Measurements from ENCODE around the gene RBM47.
"Not testable (repeated sequence)": the region's sequence is repeated elsewhere in the genome, so short reads cannot be mapped to it uniquely, and the experiment has no call there.

The RBM47 gene

GRCh38 chr4:40523581-40523980 is 106.1 kb downstream of the RBM47 start:
- Histone ChIP-seq H3K4me1 (ENCODE audit: control insufficient read depth in 1 of 2, insufficient read depth in 2 of 2, low read length in 2 of 2) (peaks cover 0 to 4% of the 10 kb centered on the region in 2 donors), H3K27me3 (ENCODE audit: low read depth, low read length) (no peaks in the 10 kb centered on the region), H3K9me3 (ENCODE audit: control insufficient read depth in 1 of 2, low read length in 2 of 2) (no peaks in the 10 kb centered on the region), H3K36me3 (ENCODE audit: control insufficient read depth in 1 of 2, insufficient read depth in 2 of 2, low read length in 2 of 2) (no peaks in the 10 kb centered on the region), H3K27ac (ENCODE audit: low read length) (no peak overlapping the region), H3K4me3 (ENCODE audit: low read depth in 1 of 2, low read length in 2 of 2) (no peak overlapping the region)

GRCh38 chr4:40521957-40522356 is 107.7 kb downstream of the RBM47 start:
- Histone ChIP-seq H3K27ac (ENCODE audit: low read length) (no peak overlapping the region), H3K36me3 (ENCODE audit: control insufficient read depth in 1 of 2, insufficient read depth in 2 of 2, low read length in 2 of 2) (no peaks in the 10 kb centered on the region), H3K27me3 (ENCODE audit: low read depth, low read length) (no peaks in the 10 kb centered on the region), H3K9me3 (ENCODE audit: control insufficient read depth in 1 of 2, low read length in 2 of 2) (no peaks in the 10 kb centered on the region), H3K4me3 (ENCODE audit: low read depth in 1 of 2, low read length in 2 of 2) (no peak overlapping the region), H3K4me1 (ENCODE audit: control insufficient read depth in 1 of 2, insufficient read depth in 2 of 2, low read length in 2 of 2) (peaks cover 0 to 4% of the 10 kb centered on the region in 2 donors)

GRCh38 chr4:40520533-40520932 is 109.1 kb downstream of the RBM47 start:
- H3K9me3 ChIP-seq (ENCODE audit: control insufficient read depth in 1 of 2, low read length in 2 of 2) = no peaks in the 10 kb centered on the region
- H3K4me1 ChIP-seq (ENCODE audit: control insufficient read depth in 1 of 2, insufficient read depth in 2 of 2, low read length in 2 of 2) = peaks cover 0 to 1% of the 10 kb centered on the region in 2 donors
- H3K36me3 ChIP-seq (ENCODE audit: control insufficient read depth in 1 of 2, insufficient read depth in 2 of 2, low read length in 2 of 2) = no peaks in the 10 kb centered on the region
- no peak overlapping the region for H3K27ac ChIP-seq (ENCODE audit: low read length)
- no peaks in the 10 kb centered on the region for H3K27me3 ChIP-seq (ENCODE audit: low read depth, low read length)
- H3K4me3 ChIP-seq (ENCODE audit: low read depth in 1 of 2, low read length in 2 of 2) = no peak overlapping the region

GRCh38 chr4:40517081-40517480 is 112.6 kb downstream of the RBM47 start:
- not testable (repeated sequence) for H3K36me3 ChIP-seq (ENCODE audit: control insufficient read depth in 1 of 2, insufficient read depth in 2 of 2, low read length in 2 of 2); H3K9me3 ChIP-seq (ENCODE audit: control insufficient read depth in 1 of 2, low read length in 2 of 2); H3K4me3 ChIP-seq (ENCODE audit: low read depth in 1 of 2, low read length in 2 of 2); H3K27ac ChIP-seq (ENCODE audit: low read length); H3K4me1 ChIP-seq (ENCODE audit: control insufficient read depth in 1 of 2, insufficient read depth in 2 of 2, low read length in 2 of 2); H3K27me3 ChIP-seq (ENCODE audit: low read depth, low read length)

DNA sequence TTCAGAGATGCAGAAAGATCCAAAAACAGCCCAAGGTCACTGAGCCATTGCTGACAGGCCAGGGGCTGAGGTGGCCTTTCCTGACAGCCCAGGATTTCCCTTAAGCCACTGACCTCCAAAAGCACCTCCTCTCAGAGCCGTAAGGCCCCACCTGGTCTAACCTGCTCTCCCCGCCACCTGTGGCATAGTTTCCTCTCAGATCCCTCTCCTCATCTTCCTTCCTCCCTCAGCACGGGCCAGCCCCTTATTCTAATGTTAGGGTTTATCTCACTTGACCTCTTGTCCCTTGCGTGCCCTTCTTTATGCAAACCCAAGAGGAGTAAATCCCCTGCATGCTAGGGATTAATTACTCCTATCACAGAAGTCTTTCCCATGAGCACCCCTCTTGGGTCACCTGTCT is 113.0 kb downstream of the RBM47 start:
- Histone ChIP-seq H3K27me3 (ENCODE audit: low read depth, low read length) (no peaks in the 10 kb centered on the region), H3K36me3 (ENCODE audit: control insufficient read depth in 1 of 2, insufficient read depth in 2 of 2, low read length in 2 of 2) (no peaks in the 10 kb centered on the region), H3K4me3 (ENCODE audit: low read depth in 1 of 2, low read length in 2 of 2) (no peak overlapping the region), H3K27ac (ENCODE audit: low read length) (peak overlapping the region; percentile 33), H3K9me3 (ENCODE audit: control insufficient read depth in 1 of 2, low read length in 2 of 2) (no peaks in the 10 kb centered on the region), H3K4me1 (ENCODE audit: control insufficient read depth in 1 of 2, insufficient read depth in 2 of 2, low read length in 2 of 2) (no peaks in the 10 kb centered on the region)

- H3K4me3 ChIP-seq (ENCODE audit: low read depth in 1 of 2, low read length in 2 of 2) = peak overlapping the region in 1 of 2 donors; percentile 67
Measured at GRCh38 chr4:40515398-40516293, 114.0 kb downstream of the RBM47 start.

DNA sequence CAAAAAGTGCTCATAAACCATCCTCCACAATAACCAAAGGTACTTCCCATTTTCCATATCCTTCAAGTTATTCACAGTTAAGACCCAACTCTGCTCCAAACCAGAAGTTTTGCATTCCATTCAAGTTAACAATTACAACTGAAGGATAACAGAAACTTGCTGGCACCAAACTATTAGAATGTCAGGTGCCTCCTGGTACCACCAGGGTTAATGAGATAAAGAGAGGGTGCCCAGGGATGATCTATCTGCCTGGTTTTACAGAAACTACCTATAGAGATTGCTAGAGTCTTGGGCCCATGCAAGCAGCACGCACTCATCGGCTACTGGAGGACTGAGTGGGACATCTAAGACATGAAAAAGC is 114.6 kb downstream of the RBM47 start:
- peak overlapping the region; percentile 71 for H3K27ac ChIP-seq (ENCODE audit: low read length)
- H3K4me1 ChIP-seq (ENCODE audit: control insufficient read depth in 1 of 2, insufficient read depth in 2 of 2, low read length in 2 of 2) = no peaks in the 10 kb centered on the region
- H3K36me3 ChIP-seq (ENCODE audit: control insufficient read depth in 1 of 2, insufficient read depth in 2 of 2, low read length in 2 of 2) = no peaks in the 10 kb centered on the region
- H3K27me3 ChIP-seq (ENCODE audit: low read depth, low read length) = no peaks in the 10 kb centered on the region
- no peaks in the 10 kb centered on the region for H3K9me3 ChIP-seq (ENCODE audit: control insufficient read depth in 1 of 2, low read length in 2 of 2)
- H3K4me3 ChIP-seq (ENCODE audit: low read depth in 1 of 2, low read length in 2 of 2) = peak overlapping the region in 1 of 2 donors; percentile 67

More at GRCh38 chr4:40515398-40516293, 114.0 kb downstream of the RBM47 start:
- H3K4me1 ChIP-seq (ENCODE audit: control insufficient read depth in 1 of 2, insufficient read depth in 2 of 2, low read length in 2 of 2) = no peaks in the 10 kb centered on the region
- no peaks in the 10 kb centered on the region for H3K36me3 ChIP-seq (ENCODE audit: control insufficient read depth in 1 of 2, insufficient read depth in 2 of 2, low read length in 2 of 2)
- H3K27me3 ChIP-seq (ENCODE audit: low read depth, low read length) = no peaks in the 10 kb centered on the region
- no peaks in the 10 kb centered on the region for H3K9me3 ChIP-seq (ENCODE audit: control insufficient read depth in 1 of 2, low read length in 2 of 2)
- peak overlapping the region; percentile 71 for H3K27ac ChIP-seq (ENCODE audit: low read length)

DNA sequence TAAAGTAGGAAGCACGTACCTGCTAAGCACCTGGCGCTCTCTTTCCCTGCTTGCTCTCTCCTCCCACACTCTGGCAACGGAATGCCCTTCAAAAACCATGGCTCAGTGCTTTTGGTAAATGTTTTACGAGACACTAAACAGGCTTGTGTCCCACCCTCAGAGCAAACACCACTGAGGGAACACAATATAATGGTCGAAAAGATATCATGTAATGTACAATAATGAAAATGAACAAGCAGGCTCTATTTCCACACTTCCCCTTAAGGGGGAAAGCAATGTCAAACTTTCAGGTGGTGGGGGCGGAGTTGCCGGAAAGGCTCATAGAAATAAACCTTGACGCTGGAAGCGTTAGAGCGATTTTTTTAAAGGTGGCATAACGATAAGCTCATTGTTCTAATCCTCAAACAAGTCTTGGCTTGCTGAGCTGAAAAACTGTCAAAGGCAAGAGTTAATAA is 115.1 kb downstream of the RBM47 start:
- no peaks in the 10 kb centered on the region for H3K4me1 ChIP-seq (ENCODE audit: control insufficient read depth in 1 of 2, insufficient read depth in 2 of 2, low read length in 2 of 2)
- no peaks in the 10 kb centered on the region for H3K9me3 ChIP-seq (ENCODE audit: control insufficient read depth in 1 of 2, low read length in 2 of 2)
- no peaks in the 10 kb centered on the region for H3K36me3 ChIP-seq (ENCODE audit: control insufficient read depth in 1 of 2, insufficient read depth in 2 of 2, low read length in 2 of 2)
- no peaks in the 10 kb centered on the region for H3K27me3 ChIP-seq (ENCODE audit: low read depth, low read length)
- peak overlapping the region; percentile 71 for H3K27ac ChIP-seq (ENCODE audit: low read length)
- H3K4me3 ChIP-seq (ENCODE audit: low read depth in 1 of 2, low read length in 2 of 2) = peak overlapping the region in 1 of 2 donors; percentile 67

- Histone ChIP-seq H3K27ac (ENCODE audit: low read length) (no peak overlapping the region), H3K36me3 (ENCODE audit: control insufficient read depth in 1 of 2, insufficient read depth in 2 of 2, low read length in 2 of 2) (no peaks in the 10 kb centered on the region), H3K9me3 (ENCODE audit: control insufficient read depth in 1 of 2, low read length in 2 of 2) (no peaks in the 10 kb centered on the region), H3K4me3 (ENCODE audit: low read depth in 1 of 2, low read length in 2 of 2) (peak overlapping the region in 1 of 2 donors; percentile 21), H3K27me3 (ENCODE audit: low read depth, low read length) (no peaks in the 10 kb centered on the region), H3K4me1 (ENCODE audit: control insufficient read depth in 1 of 2, insufficient read depth in 2 of 2, low read length in 2 of 2) (no peaks in the 10 kb centered on the region)
Measured at GRCh38 chr4:40511036-40511614, 118.5 kb downstream of the RBM47 start.

DNA sequence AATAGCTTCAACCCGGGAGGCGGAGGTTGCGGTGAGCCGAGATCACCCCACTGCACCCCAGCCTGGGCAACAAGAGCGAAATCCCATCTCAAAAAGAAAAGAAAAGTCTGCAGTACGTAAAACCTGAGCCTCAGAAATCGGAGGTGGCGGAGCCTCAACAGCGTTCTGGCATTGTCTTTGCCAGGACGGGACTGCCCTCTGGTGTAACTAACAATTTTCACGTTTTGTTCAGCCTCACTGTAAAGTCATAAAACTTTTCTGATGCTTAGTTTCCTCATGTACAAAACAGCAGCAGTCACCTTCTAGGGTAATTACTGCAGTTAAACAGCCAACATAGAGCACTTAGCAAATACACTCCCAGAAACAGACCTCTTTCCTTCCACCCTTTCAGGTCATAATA is 121.7 kb downstream of the RBM47 start:
- Histone ChIP-seq H3K4me1 (ENCODE audit: control insufficient read depth in 1 of 2, insufficient read depth in 2 of 2, low read length in 2 of 2) (no peaks in the 10 kb centered on the region), H3K27ac (ENCODE audit: low read length) (peak overlapping the region; percentile 27)

DNA sequence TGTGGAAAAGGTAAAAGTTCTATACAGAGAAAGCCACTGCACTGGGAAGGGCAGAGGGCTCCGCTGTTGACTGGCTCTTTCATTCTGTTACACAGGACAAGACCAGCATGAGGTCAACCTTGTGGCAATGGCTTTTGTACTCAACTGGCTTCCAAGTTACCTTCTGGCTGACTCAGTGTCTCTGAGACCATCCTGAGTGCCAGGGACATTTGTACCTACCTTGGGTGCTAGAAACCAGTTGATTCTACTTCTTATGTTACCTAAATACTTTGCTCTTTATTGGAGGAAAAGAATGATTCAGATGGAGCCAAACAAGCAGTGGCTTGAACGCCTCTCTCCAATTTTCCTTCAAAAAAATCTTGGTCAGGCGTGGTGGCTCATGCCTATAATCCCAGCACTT is 123.2 kb downstream of the RBM47 start:
- Histone ChIP-seq H3K4me1 (ENCODE audit: control insufficient read depth in 1 of 2, insufficient read depth in 2 of 2, low read length in 2 of 2) (no peaks in the 10 kb centered on the region), H3K9me3 (ENCODE audit: control insufficient read depth in 1 of 2, low read length in 2 of 2) (no peaks in the 10 kb centered on the region), H3K36me3 (ENCODE audit: control insufficient read depth in 1 of 2, insufficient read depth in 2 of 2, low read length in 2 of 2) (no peaks in the 10 kb centered on the region), H3K27ac (ENCODE audit: low read length) (no peak overlapping the region), H3K27me3 (ENCODE audit: low read depth, low read length) (no peaks in the 10 kb centered on the region), H3K4me3 (ENCODE audit: low read depth in 1 of 2, low read length in 2 of 2) (no peak overlapping the region)

More for the DNA sequence above, 121.7 kb downstream of the RBM47 start:
- no peaks in the 10 kb centered on the region for H3K27me3 ChIP-seq (ENCODE audit: low read depth, low read length)
- H3K4me3 ChIP-seq (ENCODE audit: low read depth in 1 of 2, low read length in 2 of 2) = no peak overlapping the region
- H3K36me3 ChIP-seq (ENCODE audit: control insufficient read depth in 1 of 2, insufficient read depth in 2 of 2, low read length in 2 of 2) = no peaks in the 10 kb centered on the region
- no peaks in the 10 kb centered on the region for H3K9me3 ChIP-seq (ENCODE audit: control insufficient read depth in 1 of 2, low read length in 2 of 2)

All from muscle layer of duodenum (tissue), 2 donors.